ENCODE measurements around the gene TAF4B. TPM values are rescaled to one million over a fixed set of nuclear protein-coding genes. Genes with fewer than 3 reads are reported as not detected.

The TAF4B gene
- total and polyA plus RNA-seq, 4 donors = 0.10 to 4.3 (median 0.30) TPM

DNA sequence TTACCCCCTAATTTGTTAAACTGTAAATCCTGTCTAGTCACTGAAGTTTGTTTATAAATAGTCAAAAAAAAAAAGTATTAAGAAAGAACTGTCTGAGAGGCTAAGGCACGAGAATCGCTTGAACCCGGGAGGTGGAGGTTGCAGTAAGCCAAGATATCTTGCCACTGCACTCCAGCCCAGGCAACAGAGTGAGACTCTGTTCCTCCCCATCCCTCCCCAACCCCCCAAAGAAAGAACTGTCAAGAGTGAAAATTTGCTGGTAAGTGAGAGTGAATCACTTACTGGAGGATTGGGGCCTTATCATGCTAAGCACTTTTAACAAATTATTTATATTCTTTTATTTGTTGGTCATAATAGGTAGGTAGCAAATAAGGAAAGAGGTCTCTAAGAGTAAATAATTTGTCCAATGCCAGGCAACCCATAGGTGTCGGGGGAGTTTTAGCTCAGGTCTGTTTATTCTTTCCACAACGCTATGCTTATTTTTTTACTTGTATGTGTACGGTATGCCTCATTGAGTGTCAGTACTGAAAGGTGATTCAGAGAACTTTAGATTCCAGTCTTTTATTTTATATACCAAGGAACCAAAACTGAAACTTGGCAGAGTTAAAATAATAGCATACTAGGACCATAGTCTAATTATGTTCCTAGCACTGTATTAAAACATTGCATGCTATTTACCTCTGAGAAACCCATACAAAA lies 2.5 kb downstream of the TAF4B start:
- WGBS = 86% methylated on average over 6 of the region's 6 CpGs
- Histone ChIP-seq H3K9ac (ENCODE audit: low read depth in 1 of 2, low read length in 2 of 2) (no peak overlapping the region), H3K4me1 (ENCODE audit: control insufficient read depth in 4 of 4, insufficient read depth in 4 of 4, low read length in 3 of 4) (peaks cover 0 to 15% (median 6%) of the 10 kb centered on the region in 4 donors), H3K27me3 (ENCODE audit: control insufficient read depth in 4 of 4, insufficient read depth in 4 of 4, low read length in 3 of 4) (peaks cover 0 to 4% (median 1%) of the 10 kb centered on the region in 4 donors), H3K36me3 (ENCODE audit: control insufficient read depth in 4 of 4, insufficient read depth in 3 of 4, low read depth in 1 of 4, low read length in 3 of 4) (no peaks in the 10 kb centered on the region), H3K9me3 (ENCODE audit: control insufficient read depth in 4 of 4, low read length in 3 of 4) (peaks cover 0 to 1% (median 0%) of the 10 kb centered on the region in 4 donors), H3K27ac (ENCODE audit: low read depth in 1 of 2, low read length in 2 of 2) (no peak overlapping the region), H3K4me3 (ENCODE audit: low read depth in 1 of 3, low read length in 3 of 3) (no peak overlapping the region)
- no peak for DNase-seq (ENCODE audit: low spot score)
- TF ChIP-seq, protein P1, sequence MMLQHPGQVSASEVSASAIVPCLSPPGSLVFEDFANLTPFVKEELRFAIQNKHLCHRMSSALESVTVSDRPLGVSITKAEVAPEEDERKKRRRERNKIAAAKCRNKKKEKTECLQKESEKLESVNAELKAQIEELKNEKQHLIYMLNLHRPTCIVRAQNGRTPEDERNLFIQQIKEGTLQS (IDR thresholded peaks at IDR 0.05) = no peak
- TF ChIP-seq JUND (IDR thresholded peaks at IDR 0.05) = no peak
- TF ChIP-seq, protein P2, sequence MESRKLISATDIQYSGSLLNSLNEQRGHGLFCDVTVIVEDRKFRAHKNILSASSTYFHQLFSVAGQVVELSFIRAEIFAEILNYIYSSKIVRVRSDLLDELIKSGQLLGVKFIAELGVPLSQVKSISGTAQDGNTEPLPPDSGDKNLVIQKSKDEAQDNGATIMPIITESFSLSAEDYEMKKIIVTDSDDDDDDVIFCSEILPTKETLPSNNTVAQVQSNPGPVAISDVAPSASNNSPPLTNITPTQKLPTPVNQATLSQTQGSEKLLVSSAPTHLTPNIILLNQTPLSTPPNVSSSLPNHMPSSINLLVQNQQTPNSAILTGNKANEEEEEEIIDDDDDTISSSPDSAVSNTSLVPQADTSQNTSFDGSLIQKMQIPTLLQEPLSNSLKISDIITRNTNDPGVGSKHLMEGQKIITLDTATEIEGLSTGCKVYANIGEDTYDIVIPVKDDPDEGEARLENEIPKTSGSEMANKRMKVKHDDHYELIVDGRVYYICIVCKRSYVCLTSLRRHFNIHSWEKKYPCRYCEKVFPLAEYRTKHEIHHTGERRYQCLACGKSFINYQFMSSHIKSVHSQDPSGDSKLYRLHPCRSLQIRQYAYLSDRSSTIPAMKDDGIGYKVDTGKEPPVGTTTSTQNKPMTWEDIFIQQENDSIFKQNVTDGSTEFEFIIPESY (IDR thresholded peaks at IDR 0.05) = no peak
- no peak for TF ChIP-seq YY1 (IDR thresholded peaks at IDR 0.05)
- no peak for TF ChIP-seq HNF4A (conservative IDR thresholded peaks at IDR 0.05)
- TF ChIP-seq, protein P3, sequence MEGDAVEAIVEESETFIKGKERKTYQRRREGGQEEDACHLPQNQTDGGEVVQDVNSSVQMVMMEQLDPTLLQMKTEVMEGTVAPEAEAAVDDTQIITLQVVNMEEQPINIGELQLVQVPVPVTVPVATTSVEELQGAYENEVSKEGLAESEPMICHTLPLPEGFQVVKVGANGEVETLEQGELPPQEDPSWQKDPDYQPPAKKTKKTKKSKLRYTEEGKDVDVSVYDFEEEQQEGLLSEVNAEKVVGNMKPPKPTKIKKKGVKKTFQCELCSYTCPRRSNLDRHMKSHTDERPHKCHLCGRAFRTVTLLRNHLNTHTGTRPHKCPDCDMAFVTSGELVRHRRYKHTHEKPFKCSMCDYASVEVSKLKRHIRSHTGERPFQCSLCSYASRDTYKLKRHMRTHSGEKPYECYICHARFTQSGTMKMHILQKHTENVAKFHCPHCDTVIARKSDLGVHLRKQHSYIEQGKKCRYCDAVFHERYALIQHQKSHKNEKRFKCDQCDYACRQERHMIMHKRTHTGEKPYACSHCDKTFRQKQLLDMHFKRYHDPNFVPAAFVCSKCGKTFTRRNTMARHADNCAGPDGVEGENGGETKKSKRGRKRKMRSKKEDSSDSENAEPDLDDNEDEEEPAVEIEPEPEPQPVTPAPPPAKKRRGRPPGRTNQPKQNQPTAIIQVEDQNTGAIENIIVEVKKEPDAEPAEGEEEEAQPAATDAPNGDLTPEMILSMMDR (IDR thresholded peaks at IDR 0.05; ENCODE audit: low read depth, low read length, missing input control) = no peak
- TF ChIP-seq, protein P4, sequence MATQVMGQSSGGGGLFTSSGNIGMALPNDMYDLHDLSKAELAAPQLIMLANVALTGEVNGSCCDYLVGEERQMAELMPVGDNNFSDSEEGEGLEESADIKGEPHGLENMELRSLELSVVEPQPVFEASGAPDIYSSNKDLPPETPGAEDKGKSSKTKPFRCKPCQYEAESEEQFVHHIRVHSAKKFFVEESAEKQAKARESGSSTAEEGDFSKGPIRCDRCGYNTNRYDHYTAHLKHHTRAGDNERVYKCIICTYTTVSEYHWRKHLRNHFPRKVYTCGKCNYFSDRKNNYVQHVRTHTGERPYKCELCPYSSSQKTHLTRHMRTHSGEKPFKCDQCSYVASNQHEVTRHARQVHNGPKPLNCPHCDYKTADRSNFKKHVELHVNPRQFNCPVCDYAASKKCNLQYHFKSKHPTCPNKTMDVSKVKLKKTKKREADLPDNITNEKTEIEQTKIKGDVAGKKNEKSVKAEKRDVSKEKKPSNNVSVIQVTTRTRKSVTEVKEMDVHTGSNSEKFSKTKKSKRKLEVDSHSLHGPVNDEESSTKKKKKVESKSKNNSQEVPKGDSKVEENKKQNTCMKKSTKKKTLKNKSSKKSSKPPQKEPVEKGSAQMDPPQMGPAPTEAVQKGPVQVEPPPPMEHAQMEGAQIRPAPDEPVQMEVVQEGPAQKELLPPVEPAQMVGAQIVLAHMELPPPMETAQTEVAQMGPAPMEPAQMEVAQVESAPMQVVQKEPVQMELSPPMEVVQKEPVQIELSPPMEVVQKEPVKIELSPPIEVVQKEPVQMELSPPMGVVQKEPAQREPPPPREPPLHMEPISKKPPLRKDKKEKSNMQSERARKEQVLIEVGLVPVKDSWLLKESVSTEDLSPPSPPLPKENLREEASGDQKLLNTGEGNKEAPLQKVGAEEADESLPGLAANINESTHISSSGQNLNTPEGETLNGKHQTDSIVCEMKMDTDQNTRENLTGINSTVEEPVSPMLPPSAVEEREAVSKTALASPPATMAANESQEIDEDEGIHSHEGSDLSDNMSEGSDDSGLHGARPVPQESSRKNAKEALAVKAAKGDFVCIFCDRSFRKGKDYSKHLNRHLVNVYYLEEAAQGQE (IDR thresholded peaks at IDR 0.05) = no peak
- no peak for TF ChIP-seq TAF1 (conservative IDR thresholded peaks at IDR 0.05)
- TF ChIP-seq RXRA (IDR thresholded peaks at IDR 0.05) = no peak
- TF ChIP-seq FOXA1 (IDR thresholded peaks at IDR 0.05) = no peak
- TF ChIP-seq, protein P5, sequence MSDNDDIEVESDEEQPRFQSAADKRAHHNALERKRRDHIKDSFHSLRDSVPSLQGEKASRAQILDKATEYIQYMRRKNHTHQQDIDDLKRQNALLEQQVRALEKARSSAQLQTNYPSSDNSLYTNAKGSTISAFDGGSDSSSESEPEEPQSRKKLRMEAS (IDR thresholded peaks at IDR 0.05) = no peak
- TF ChIP-seq HNF4G (IDR thresholded peaks at IDR 0.05) = no peak

DNA sequence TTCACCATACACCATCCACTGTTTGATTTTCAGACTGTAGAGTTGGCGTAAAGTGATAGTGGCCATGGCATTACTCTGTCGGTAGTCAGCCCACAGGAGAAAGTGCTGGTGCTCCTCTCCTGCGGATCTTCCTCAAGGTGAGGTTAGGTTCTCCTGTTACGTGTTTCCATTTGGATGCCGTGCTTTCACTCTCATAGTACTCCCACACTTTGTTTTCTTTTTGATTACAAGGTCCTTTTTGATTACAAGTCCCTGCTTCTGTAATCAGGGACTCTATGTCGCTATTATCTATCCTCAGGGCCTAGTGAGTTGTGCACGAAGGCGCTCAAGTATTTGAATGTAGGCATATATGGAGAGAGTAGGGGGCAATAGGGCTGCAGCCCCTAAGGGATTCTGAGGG lies 4.3 kb downstream of the TAF4B start:
- no peak for DNase-seq (ENCODE audit: low spot score)
- Histone ChIP-seq H3K36me3 (ENCODE audit: control insufficient read depth in 4 of 4, insufficient read depth in 3 of 4, low read depth in 1 of 4, low read length in 3 of 4) (no peaks in the 10 kb centered on the region), H3K9me3 (ENCODE audit: control insufficient read depth in 4 of 4, low read length in 3 of 4) (peaks cover 0 to 1% (median 0%) of the 10 kb centered on the region in 4 donors), H3K27me3 (ENCODE audit: control insufficient read depth in 4 of 4, insufficient read depth in 4 of 4, low read length in 3 of 4) (peaks cover 0 to 4% (median under 1%) of the 10 kb centered on the region in 4 donors), H3K4me1 (ENCODE audit: control insufficient read depth in 4 of 4, insufficient read depth in 4 of 4, low read length in 3 of 4) (peaks cover 0 to 15% (median 6%) of the 10 kb centered on the region in 4 donors), H3K27ac (ENCODE audit: low read depth in 1 of 2, low read length in 2 of 2) (no peak overlapping the region), H3K9ac (ENCODE audit: low read depth in 1 of 2, low read length in 2 of 2) (no peak overlapping the region), H3K4me3 (ENCODE audit: low read depth in 1 of 3, low read length in 3 of 3) (no peak overlapping the region)
- 90% methylated on average over 8 of the region's 8 CpGs for WGBS
- TF ChIP-seq YY1 (IDR thresholded peaks at IDR 0.05) (no peak), TAF1 (conservative IDR thresholded peaks at IDR 0.05) (no peak), GABPA (IDR thresholded peaks at IDR 0.05 in 1 of 2, conservative IDR thresholded peaks at IDR 0.05 in 1 of 2) (no peak), RXRA (IDR thresholded peaks at IDR 0.05) (no peak), RAD21 (IDR thresholded peaks at IDR 0.05) (no peak), FOXA1 (IDR thresholded peaks at IDR 0.05) (no peak), EGR1 (IDR thresholded peaks at IDR 0.05; ENCODE audit: low read depth in 2 of 2) (no peak)
- TF ChIP-seq, protein P3 (IDR thresholded peaks at IDR 0.05; ENCODE audit: low read depth, low read length, missing input control) = no peak
- TF ChIP-seq, protein P1 (IDR thresholded peaks at IDR 0.05) = no peak
- TF ChIP-seq, protein P2 (IDR thresholded peaks at IDR 0.05) = no peak
